Adrenal gland (tissue), 12 donors: Measurements from ENCODE around the gene APOLD1. TPM values are rescaled to one million over a fixed set of nuclear protein-coding genes. Genes with fewer than 3 reads are reported as not detected.
A peak's percentile ranks its signal among the peaks of the same experiment; 100 is the strongest.

Source experiments
- DNase-seq, 7 donors: peaks; one replicate each; pipeline ENCODE4 v3.0.0-alpha.2; 2019 to 2020
- H3K27ac ChIP-seq, 5 donors: fragments of 200-600 bp; sonication (generic) in 4 of 5; 1 replicate in 3 of 5; 2 replicates in 2 of 5; pipeline versions ENCODE4 v1.5.1 to v1.8.0; 2016 to 2020; ENCODE audit warnings: mild to moderate bottlenecking in 1 of 5
- H3K27me3 ChIP-seq: fragments of 200-600 bp; 2 replicates; pipeline ENCODE4 v1.8.0; 2021
- H3K36me3 ChIP-seq, 2 donors: fragments of 200-600 bp; replicated peaks in 1 of 2; 1 replicate in 1 of 2; 2 replicates in 1 of 2; pipeline versions ENCODE4 v1.5.1 to v1.8.0; 2018 to 2022
- H3K4me1 ChIP-seq, 2 donors: fragments of 200-600 bp; replicated peaks in 1 of 2; 1 replicate in 1 of 2; 2 replicates in 1 of 2; pipeline versions ENCODE4 v1.5.1 to v1.8.0; 2018 to 2021
- H3K4me3 ChIP-seq, 4 donors: fragments of 200-600 bp; sonication (generic) in 3 of 4; one replicate each; pipeline ENCODE4 v1.5.1; 2016 to 2018
- H3K9me3 ChIP-seq, 3 donors: fragments of 200-600 bp; sonication (generic) in 1 of 3; replicated peaks in 1 of 3; 1 replicate in 2 of 3; 2 replicates in 1 of 3; pipeline versions ENCODE4 v1.5.1 to v1.8.0; 2016 to 2021
- CTCF ChIP-seq, 6 experiments: fragments of 450-650 bp in 4 of 6; fragments of 200-600 bp in 2 of 6; sonication (generic) in 1 of 6; IDR thresholded peaks; 1 replicate in 5 of 6; 2 replicates in 1 of 6; pipeline versions ENCODE4 v1.5.1 to v1.8.0; 2016 to 2021; ENCODE audit warnings: antibody characterized with exemption in 6 of 6, mild to moderate bottlenecking in 2 of 6, moderate library complexity in 1 of 6
- POLR2A ChIP-seq, 2 donors: fragments of 450-650 bp; IDR thresholded peaks; one replicate each; pipeline ENCODE4 v1.6.1; 2017; ENCODE audit warnings: antibody characterized with exemption in 2 of 2, mild to moderate bottlenecking in 2 of 2, moderate library complexity in 1 of 2
- WGBS, 4 donors: extraction: QIAGEN DNeasy Blood & Tissue Kit in 2 of 4; methylation state at CpG; one replicate each; pipeline versions ENCODE4 v1.1.5 to v1.1.7; 2013 to 2017; 5-methylcytosine and 5-hydroxymethylcytosine counted together
- intact Hi-C, 2 donors: fragments of 100-400 bp; cut with DNase I; formaldehyde crosslinking; loops; one replicate each; pipeline versions ENCODE4 v1.14.1 to v1.15.0; 2022 to 2023
- polyA plus RNA-seq, 3 donors: library from polyadenylated mRNA; stranded (reverse); fragments of 200-250 nt in 2 of 3; fragments of 350-450 nt in 1 of 3; fragmentation: Illumina TruSeq in 1 of 3; extraction: RNeasy Lipid Tissue Mini Kit (QIAGEN cat#74804) in 1 of 3; gene quantifications; one replicate each; pipeline ENCODE4 v1.2.3, GENCODE V29; 2013 to 2014
- total RNA-seq, 9 donors: library from RNA; depleted of rRNA in 4 of 9; stranded (reverse); fragments of >200 nt in 4 of 9; fragments of 120-200 nt in 1 of 9; fragmentation: NEBNext Ultra II Directional in 1 of 9; extraction: Animal tissue kit (Norgen Biotek cat#: 25700) in 1 of 9; gene quantifications; one replicate each; pipeline versions ENCODE4 v1.1.0 to v1.2.4, GENCODE V29; 2013 to 2023
- donor health status: healthy with polysubstance abuse.
- donor health status: Bipolar disorder and iron deficiency.
- donor health status: DM: yes; HTN: yes; CAD: no.
- donor health status: DM: no; HTN: no; CAD: no.
- donor health status: DM: no; HTN: no; CAD: no.
- donor health status: DM: yes; HTN: yes; CAD: no.

The APOLD1 gene
- total and polyA plus RNA-seq, 12 donors = 1.2 to 11.5 (median 7.6) TPM

- DNase-seq = no peak
- no peak overlapping the region for H3K4me3 ChIP-seq
- intact Hi-C loops = no loop called here
- no peaks in the 10 kb centered on the region for H3K27me3 ChIP-seq
- H3K4me1 ChIP-seq = no peaks in the 10 kb centered on the region
- peak overlapping the region in 1 of 5 donors; percentile 6 for H3K27ac ChIP-seq
- 91 to 94% (median 92%) methylated on average over 7 of the region's 7 CpGs for WGBS, 4 donors
- H3K9me3 ChIP-seq = no peaks in the 10 kb centered on the region
- TF ChIP-seq CTCF (IDR thresholded peaks at IDR 0.05) = no peak
- no peak for TF ChIP-seq POLR2A (IDR thresholded peaks at IDR 0.05)
- H3K36me3 ChIP-seq = no peaks in the 10 kb centered on the region
Observed at GRCh38 chr12:12759234-12759915, 26.1 kb upstream of the APOLD1 start.

- DNase-seq = no peak
- no peak overlapping the region for H3K27ac ChIP-seq
- no peaks in the 10 kb centered on the region for H3K36me3 ChIP-seq
- H3K4me3 ChIP-seq = no peak overlapping the region
- H3K9me3 ChIP-seq = peaks cover 0 to 1% (median 0%) of the 10 kb centered on the region in 3 donors
- intact Hi-C loops = no loop called here
- H3K27me3 ChIP-seq = no peaks in the 10 kb centered on the region
- TF ChIP-seq POLR2A (IDR thresholded peaks at IDR 0.05) = no peak
- TF ChIP-seq CTCF (IDR thresholded peaks at IDR 0.05) = no peak
- no peaks in the 10 kb centered on the region for H3K4me1 ChIP-seq
Observed at GRCh38 chr12:12764824-12765223, 20.6 kb upstream of the APOLD1 start.

GRCh38 chr12:12770262-12770661 lies 15.2 kb upstream of the APOLD1 start:
- no peak for DNase-seq
- H3K36me3 ChIP-seq = no peaks in the 10 kb centered on the region
- no peak overlapping the region for H3K4me3 ChIP-seq
- H3K27me3 ChIP-seq = no peaks in the 10 kb centered on the region
- intact Hi-C loops = no loop called here
- no peaks in the 10 kb centered on the region for H3K4me1 ChIP-seq
- H3K27ac ChIP-seq = no peak overlapping the region
- 96 to 98% (median 97%) methylated on average over 6 of the region's 6 CpGs for WGBS, 4 donors
- H3K9me3 ChIP-seq = peaks cover 0 to 8% (median 0%) of the 10 kb centered on the region in 3 donors
- TF ChIP-seq CTCF (IDR thresholded peaks at IDR 0.05) = no peak
- no peak for TF ChIP-seq POLR2A (IDR thresholded peaks at IDR 0.05)

GRCh38 chr12:12774791-12775190 lies 10.7 kb upstream of the APOLD1 start:
- Histone ChIP-seq H3K4me1 (no peaks in the 10 kb centered on the region), H3K4me3 (no peak overlapping the region), H3K27ac (no peak overlapping the region), H3K9me3 (peaks cover 0 to 7% (median 0%) of the 10 kb centered on the region in 3 donors), H3K27me3 (no peaks in the 10 kb centered on the region), H3K36me3 (no peaks in the 10 kb centered on the region)
- intact Hi-C loops = no loop called here
- WGBS, 4 donors = 59 to 92% (median 78%) methylated on average over 3 of the region's 3 CpGs
- TF ChIP-seq CTCF (IDR thresholded peaks at IDR 0.05) (no peak), POLR2A (IDR thresholded peaks at IDR 0.05) (no peak)
- DNase-seq = no peak
